ENCODE data around the gene PTPRK.

DNA sequence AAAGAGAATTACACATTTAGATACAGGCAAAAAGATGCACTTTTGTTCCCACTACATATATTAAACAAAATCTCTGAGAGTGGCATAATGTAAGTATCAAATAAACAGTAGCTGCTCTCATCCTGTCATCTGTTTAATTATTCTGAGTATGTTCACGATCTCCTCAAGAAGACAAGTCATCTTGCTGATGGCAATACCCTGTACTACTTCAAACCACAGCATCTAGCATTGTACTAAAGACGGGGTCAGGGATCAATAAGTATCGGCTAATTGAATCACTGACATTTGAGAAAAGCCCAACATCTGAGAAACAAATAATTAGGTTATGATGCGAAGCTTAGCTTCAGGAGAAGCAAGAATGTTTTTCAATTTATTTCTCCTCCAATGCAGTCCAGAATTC, 175.1 kb downstream of the PTPRK start:
- no peak for TF ChIP-seq SAP130 (CRISPR knock-in tag; IDR thresholded peaks at IDR 0.05; ENCODE audit: low read depth)
- TF ChIP-seq, protein P1, sequence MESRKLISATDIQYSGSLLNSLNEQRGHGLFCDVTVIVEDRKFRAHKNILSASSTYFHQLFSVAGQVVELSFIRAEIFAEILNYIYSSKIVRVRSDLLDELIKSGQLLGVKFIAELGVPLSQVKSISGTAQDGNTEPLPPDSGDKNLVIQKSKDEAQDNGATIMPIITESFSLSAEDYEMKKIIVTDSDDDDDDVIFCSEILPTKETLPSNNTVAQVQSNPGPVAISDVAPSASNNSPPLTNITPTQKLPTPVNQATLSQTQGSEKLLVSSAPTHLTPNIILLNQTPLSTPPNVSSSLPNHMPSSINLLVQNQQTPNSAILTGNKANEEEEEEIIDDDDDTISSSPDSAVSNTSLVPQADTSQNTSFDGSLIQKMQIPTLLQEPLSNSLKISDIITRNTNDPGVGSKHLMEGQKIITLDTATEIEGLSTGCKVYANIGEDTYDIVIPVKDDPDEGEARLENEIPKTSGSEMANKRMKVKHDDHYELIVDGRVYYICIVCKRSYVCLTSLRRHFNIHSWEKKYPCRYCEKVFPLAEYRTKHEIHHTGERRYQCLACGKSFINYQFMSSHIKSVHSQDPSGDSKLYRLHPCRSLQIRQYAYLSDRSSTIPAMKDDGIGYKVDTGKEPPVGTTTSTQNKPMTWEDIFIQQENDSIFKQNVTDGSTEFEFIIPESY (CRISPR knock-in tag; IDR thresholded peaks at IDR 0.05): no peak
- TF ChIP-seq, protein P2, sequence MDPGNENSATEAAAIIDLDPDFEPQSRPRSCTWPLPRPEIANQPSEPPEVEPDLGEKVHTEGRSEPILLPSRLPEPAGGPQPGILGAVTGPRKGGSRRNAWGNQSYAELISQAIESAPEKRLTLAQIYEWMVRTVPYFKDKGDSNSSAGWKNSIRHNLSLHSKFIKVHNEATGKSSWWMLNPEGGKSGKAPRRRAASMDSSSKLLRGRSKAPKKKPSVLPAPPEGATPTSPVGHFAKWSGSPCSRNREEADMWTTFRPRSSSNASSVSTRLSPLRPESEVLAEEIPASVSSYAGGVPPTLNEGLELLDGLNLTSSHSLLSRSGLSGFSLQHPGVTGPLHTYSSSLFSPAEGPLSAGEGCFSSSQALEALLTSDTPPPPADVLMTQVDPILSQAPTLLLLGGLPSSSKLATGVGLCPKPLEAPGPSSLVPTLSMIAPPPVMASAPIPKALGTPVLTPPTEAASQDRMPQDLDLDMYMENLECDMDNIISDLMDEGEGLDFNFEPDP (CRISPR knock-in tag; conservative IDR thresholded peaks at IDR 0.05): no peak
- no peak for TF ChIP-seq TARDBP (CRISPR knock-in tag; IDR thresholded peaks at IDR 0.05)
- TF ChIP-seq HMG20B (CRISPR knock-in tag; conservative IDR thresholded peaks at IDR 0.05): no peak
- no peak for TF ChIP-seq KLF16 (CRISPR knock-in tag; IDR thresholded peaks at IDR 0.05)
- TF ChIP-seq NFE2L1 (CRISPR knock-in tag; IDR thresholded peaks at IDR 0.05; ENCODE audit: borderline replicate concordance): no peak
- TF ChIP-seq KAT7 (CRISPR knock-in tag; IDR thresholded peaks at IDR 0.05; ENCODE audit: borderline replicate concordance): no peak
- TF ChIP-seq ZNF572 (CRISPR knock-in tag; IDR thresholded peaks at IDR 0.05): no peak
- TF ChIP-seq POLR2A (IDR thresholded peaks at IDR 0.05; ENCODE audit: insufficient read depth in 1 of 2, low read depth in 2 of 2, low read length in 2 of 2): no peak
- no peak for TF ChIP-seq KDM3A (CRISPR knock-in tag; IDR thresholded peaks at IDR 0.05; ENCODE audit: low read depth)
- no peak for TF ChIP-seq DNMT1 (CRISPR knock-in tag; IDR thresholded peaks at IDR 0.05)
- no peak for TF ChIP-seq ZFP41 (CRISPR knock-in tag; IDR thresholded peaks at IDR 0.05; ENCODE audit: borderline replicate concordance)

Measured in HepG2 (cell line).